ENCODE results near the gene FBXL17. TPM values are rescaled to one million over a fixed set of nuclear protein-coding genes. Genes with fewer than 3 reads are reported as not detected.

Gene FBXL17
- total RNA-seq, 1 donor from 2014 or later = 12.7 TPM

GRCh38 chr5:108212775-108213346 lies 169.0 kb downstream of the FBXL17 start:
- Mint-ChIP-seq H3K9me3 (ENCODE audit: unreplicated experiment) (peaks cover 3% of the 10 kb centered on the region), H3K4me1 (ENCODE audit: low read depth, unreplicated experiment) (peaks cover 20% of the 10 kb centered on the region), H3K36me3 (ENCODE audit: low read depth, unreplicated experiment) (no peaks in the 10 kb centered on the region), H3K27ac (ENCODE audit: unreplicated experiment) (no peak overlapping the region), H3K4me3 (ENCODE audit: unreplicated experiment) (no peak overlapping the region), H3K27me3 (ENCODE audit: low read depth, unreplicated experiment) (no peaks in the 10 kb centered on the region)
- Histone ChIP-seq H4K20me1 (ENCODE audit: insufficient read depth, low read length) (no peaks in the 10 kb centered on the region), H2AFZ (ENCODE audit: low read depth, low read length) (no peak overlapping the region), H3K36me3 (ENCODE audit: insufficient read depth, low read length) (no peaks in the 10 kb centered on the region), H3K4me1 (ENCODE audit: insufficient read depth, low read length) (peaks cover 14% of the 10 kb centered on the region), H3K4me3 (ENCODE audit: insufficient read depth, low read depth, low read length) (no peak overlapping the region), H3K27me3 (ENCODE audit: insufficient read depth, low read length) (no peaks in the 10 kb centered on the region), H3K79me2 (ENCODE audit: insufficient read depth, low read length) (no peaks in the 10 kb centered on the region), H3K4me2 (ENCODE audit: low read length) (peak overlapping the region; percentile 2), H3K27ac (ENCODE audit: low read depth, low read length) (no peak overlapping the region), H3K9ac (ENCODE audit: low read length) (no peak overlapping the region), H3K9me3 (ENCODE audit: insufficient read depth, low read depth, low read length) (no peaks in the 10 kb centered on the region)
- TF ChIP-seq EZH2 (IDR thresholded peaks at IDR 0.05; ENCODE audit: insufficient read depth, low read length) (no peak), CTCF (IDR thresholded peaks at IDR 0.05; ENCODE audit: insufficient read depth, low read depth, low read length) (no peak)
- no peak for FAIRE-seq
- DNase-seq (ENCODE audit: low read depth) = peak; percentile 57

GRCh38 chr5:108206707-108207106 lies 175.2 kb downstream of the FBXL17 start:
- H3K36me3 Mint-ChIP-seq (ENCODE audit: low read depth, unreplicated experiment) = no peaks in the 10 kb centered on the region
- TF ChIP-seq CTCF (IDR thresholded peaks at IDR 0.05; ENCODE audit: insufficient read depth, low read depth, low read length) (no peak), EZH2 (IDR thresholded peaks at IDR 0.05; ENCODE audit: insufficient read depth, low read length) (no peak)
- Histone ChIP-seq H2AFZ (ENCODE audit: low read depth, low read length) (no peak overlapping the region), H3K9me3 (ENCODE audit: insufficient read depth, low read depth, low read length) (no peaks in the 10 kb centered on the region), H3K27me3 (ENCODE audit: insufficient read depth, low read length) (no peaks in the 10 kb centered on the region), H3K4me3 (ENCODE audit: insufficient read depth, low read depth, low read length) (no peak overlapping the region), H3K79me2 (ENCODE audit: insufficient read depth, low read length) (no peaks in the 10 kb centered on the region), H3K9ac (ENCODE audit: low read length) (no peak overlapping the region), H4K20me1 (ENCODE audit: insufficient read depth, low read length) (no peaks in the 10 kb centered on the region), H3K27ac (ENCODE audit: low read depth, low read length) (no peak overlapping the region), H3K4me1 (ENCODE audit: insufficient read depth, low read length) (no peaks in the 10 kb centered on the region), H3K36me3 (ENCODE audit: insufficient read depth, low read length) (no peaks in the 10 kb centered on the region), H3K4me2 (ENCODE audit: low read length) (no peak overlapping the region)
- H3K4me3 Mint-ChIP-seq (ENCODE audit: unreplicated experiment) = no peak overlapping the region
- no peaks in the 10 kb centered on the region for H3K9me3 Mint-ChIP-seq (ENCODE audit: unreplicated experiment)
- FAIRE-seq (no peak), DNase-seq (ENCODE audit: low read depth) (no peak)
- H3K27ac Mint-ChIP-seq (ENCODE audit: unreplicated experiment) = no peak overlapping the region
- no peaks in the 10 kb centered on the region for H3K27me3 Mint-ChIP-seq (ENCODE audit: low read depth, unreplicated experiment)
- H3K4me1 Mint-ChIP-seq (ENCODE audit: low read depth, unreplicated experiment) = no peaks in the 10 kb centered on the region

GRCh38 chr5:108201721-108202120 lies 180.2 kb downstream of the FBXL17 start:
- H3K4me1 ChIP-seq (ENCODE audit: insufficient read depth, low read length) = no peaks in the 10 kb centered on the region
- H3K27me3 ChIP-seq (ENCODE audit: insufficient read depth, low read length) = no peaks in the 10 kb centered on the region
- no peak overlapping the region for H3K9ac ChIP-seq (ENCODE audit: low read length)
- H2AFZ ChIP-seq (ENCODE audit: low read depth, low read length) = no peak overlapping the region
- Mint-ChIP-seq H3K9me3 (ENCODE audit: unreplicated experiment) (no peaks in the 10 kb centered on the region), H3K36me3 (ENCODE audit: low read depth, unreplicated experiment) (no peaks in the 10 kb centered on the region), H3K27ac (ENCODE audit: unreplicated experiment) (no peak overlapping the region), H3K4me3 (ENCODE audit: unreplicated experiment) (no peak overlapping the region), H3K27me3 (ENCODE audit: low read depth, unreplicated experiment) (no peaks in the 10 kb centered on the region), H3K4me1 (ENCODE audit: low read depth, unreplicated experiment) (no peaks in the 10 kb centered on the region)
- FAIRE-seq (no peak), DNase-seq (ENCODE audit: low read depth) (no peak)
- no peak overlapping the region for H3K27ac ChIP-seq (ENCODE audit: low read depth, low read length)
- H3K9me3 ChIP-seq (ENCODE audit: insufficient read depth, low read depth, low read length) = no peaks in the 10 kb centered on the region
- no peaks in the 10 kb centered on the region for H4K20me1 ChIP-seq (ENCODE audit: insufficient read depth, low read length)
- no peaks in the 10 kb centered on the region for H3K36me3 ChIP-seq (ENCODE audit: insufficient read depth, low read length)
- H3K79me2 ChIP-seq (ENCODE audit: insufficient read depth, low read length) = no peaks in the 10 kb centered on the region
- H3K4me2 ChIP-seq (ENCODE audit: low read length) = no peak overlapping the region
- TF ChIP-seq CTCF (IDR thresholded peaks at IDR 0.05; ENCODE audit: insufficient read depth, low read depth, low read length) (no peak), EZH2 (IDR thresholded peaks at IDR 0.05; ENCODE audit: insufficient read depth, low read length) (no peak)
- no peak overlapping the region for H3K4me3 ChIP-seq (ENCODE audit: insufficient read depth, low read depth, low read length)
